GM18873 (cell line): ENCODE measurements around the gene EIF4EBP2.

ENCODE experiments used
- ATAC-seq: cut with Tn5 transposase; IDR thresholded peaks from one replicate; pipeline ENCODE4 v1.9.1; 2021; ENCODE audit warnings: mild to moderate bottlenecking, moderate library complexity, moderate number of reproducible peaks; ENCODE audit not compliant: unreplicated experiment, low FRiP score

EIF4EBP2 gene

DNA sequence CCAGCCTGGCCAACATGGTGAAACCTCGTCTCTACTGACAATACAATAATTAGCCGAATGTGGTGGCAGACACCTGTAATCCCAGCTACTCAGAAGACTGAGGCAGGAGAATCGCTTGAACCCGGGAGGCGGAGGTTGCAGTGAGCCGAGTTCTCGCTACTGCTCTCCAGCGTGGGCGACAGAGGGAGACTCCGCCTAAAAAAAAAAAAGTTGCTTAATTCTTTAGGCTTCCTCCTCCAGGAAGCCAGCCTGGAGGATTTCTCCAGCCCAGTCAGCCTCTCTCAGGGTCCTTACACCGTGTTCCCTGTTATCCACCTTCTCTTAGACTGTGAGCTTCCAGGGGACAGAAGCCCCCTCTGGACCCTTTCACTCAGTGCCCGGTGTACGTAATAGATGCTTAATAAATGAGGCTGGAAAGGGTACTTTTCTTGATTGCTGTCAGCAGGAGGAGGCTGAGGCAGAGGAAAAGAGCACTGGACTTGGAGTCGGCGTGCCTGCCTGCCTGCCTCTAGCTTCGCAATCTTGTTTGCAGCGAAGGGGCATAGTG, 53.9 kb downstream of the EIF4EBP2 start:
- ATAC-seq, result no peak

DNA sequence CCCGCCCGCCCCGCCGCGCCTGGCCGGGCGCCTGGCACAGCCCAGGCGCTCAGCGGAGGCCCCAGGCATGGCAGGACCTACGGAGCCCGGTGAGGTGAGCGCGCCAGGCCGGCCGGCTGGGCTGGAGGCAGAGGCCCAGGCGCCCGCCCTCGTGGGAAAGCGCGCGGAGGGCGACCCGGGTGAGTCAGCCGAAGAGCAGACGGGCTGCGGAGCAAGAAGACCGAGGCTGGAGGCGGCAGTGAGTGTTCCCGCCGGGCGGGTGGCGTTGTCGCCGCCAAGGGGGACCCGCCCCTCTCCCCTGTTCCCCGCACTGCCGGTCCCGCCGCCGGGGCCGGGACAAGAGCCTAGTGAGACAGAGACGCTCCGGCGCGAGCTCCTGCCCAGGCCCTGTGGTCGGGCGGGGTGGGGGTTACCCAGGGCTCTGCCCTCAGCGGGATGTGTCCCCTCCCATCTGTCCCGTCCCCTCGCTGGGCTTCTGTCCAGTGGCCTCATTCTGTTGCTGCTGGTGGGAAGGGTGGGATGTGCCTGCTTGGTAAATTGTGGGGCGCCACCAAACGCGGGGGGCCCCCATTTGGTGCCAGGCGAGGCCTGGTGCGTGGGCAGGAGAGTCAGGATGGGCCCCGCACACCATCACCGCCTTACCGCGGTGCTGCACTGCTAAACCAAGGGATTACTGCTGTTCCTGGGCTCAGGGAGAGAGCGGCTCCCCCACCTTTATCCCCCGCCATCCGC, 54.5 kb downstream of the EIF4EBP2 start:
- ATAC-seq, result no peak

DNA sequence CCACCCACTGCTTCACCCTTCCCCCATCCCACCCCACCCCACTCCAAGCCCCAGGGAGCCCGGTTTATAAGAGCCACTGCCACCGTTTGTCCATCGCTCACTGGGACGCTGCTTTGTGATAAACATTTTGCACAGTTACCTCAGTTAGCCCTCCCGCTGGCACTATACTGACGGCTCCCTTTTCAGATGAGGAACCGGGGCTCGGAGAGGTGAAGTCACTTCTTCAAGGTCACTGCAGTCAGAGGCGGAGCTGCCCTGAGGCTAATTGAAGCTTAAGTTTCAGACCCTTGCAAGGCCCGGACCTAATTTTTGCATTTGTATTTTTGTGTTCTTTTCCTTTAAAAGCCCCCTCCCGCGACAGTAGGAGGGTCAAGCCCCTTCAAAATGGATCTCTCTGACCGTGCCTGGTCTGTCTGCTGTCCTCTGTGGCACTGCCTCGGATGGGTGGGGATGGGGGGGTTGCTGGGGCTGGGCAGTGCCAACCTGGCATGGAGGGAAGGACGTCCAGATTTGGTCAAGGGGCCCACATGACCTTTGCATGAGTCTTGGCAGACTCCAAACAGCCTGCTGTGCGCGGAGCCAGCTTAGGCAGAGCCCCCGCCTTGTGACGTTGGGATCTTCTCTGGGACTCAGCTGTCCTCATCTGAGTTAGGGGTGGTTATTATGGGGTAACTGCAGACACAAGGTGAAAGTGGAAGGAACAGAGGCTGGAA, 55.3 kb downstream of the EIF4EBP2 start:
- no peak for ATAC-seq

DNA sequence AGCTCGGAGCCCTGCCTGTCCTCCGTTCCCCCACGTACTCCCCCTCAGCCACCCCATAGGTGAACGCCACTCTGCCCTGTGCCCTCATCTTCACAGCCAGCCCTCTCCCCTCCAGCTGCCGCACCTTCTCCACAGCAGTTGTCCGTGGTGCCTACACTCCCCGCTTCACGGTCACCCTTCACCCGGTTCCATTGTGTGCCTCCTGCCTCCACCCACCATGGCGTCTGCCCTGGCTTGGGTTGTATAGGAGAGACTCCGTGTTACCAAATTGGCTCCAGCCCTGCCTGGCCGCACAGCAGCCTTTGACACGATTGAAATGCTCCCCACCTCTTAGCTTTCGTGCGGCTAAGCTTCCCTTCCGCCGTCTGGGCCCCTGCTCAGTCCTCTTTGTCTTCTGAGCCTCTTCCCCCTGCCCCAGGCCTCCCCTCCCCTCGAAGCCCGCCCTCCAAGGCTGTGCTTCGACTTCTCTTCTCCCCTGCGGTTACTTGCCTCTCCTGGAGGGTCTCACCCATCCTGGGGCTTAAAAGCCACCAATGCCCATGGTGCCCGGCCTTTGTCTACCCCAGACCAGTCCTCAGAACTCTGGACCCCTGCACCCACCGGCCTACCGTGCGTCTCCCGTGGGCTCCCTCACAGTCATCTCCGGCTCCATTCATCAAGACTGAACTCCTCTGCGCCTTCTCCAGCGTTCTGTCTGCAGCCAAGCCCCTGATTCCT, 56.0 kb downstream of the EIF4EBP2 start:
- ATAC-seq, result no peak

DNA sequence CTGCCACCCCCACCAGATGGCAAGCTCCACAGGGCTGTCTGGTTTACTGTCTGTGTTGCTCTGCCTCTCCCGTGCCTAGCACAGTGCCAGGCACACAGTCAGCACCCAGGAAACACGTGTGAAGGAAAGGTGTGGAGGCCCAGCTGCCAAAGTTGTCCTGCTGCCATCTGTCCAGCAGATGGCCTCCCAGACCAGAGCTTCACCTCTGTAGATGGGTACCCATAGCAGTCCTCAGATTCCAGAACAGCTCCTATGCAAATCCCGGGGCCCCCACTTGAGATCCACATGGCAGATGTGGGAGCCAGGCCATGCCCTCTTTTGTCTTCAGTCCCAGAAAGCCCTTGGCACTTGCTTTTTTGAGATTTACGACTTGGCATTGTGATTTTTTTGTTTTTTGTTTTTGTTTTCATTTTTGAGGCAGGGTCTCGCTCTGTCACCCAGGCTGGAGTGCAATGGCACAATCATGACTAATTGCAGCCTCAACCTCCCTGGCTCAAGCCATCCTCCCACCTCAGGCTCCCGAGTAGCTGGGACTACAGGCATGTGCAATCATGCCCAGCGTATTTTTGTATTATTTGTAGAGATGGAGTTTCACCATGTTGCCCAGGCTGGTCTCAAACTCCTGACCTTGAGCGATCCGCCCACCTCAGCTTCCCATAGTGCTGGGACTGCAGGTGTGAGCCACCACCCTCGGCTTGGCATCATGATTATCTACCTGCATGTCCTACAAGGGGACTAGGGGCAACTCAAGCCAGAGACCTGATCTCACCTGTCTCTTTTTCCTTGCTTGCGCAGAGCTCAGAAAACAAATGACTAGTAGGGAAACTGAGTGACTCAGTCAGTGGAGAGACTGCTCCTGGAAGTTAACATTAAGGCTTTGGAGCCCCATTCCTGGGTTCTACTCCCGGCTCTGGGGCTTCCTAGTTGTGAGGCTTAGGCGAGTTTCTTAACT, 57.7 kb downstream of the EIF4EBP2 start:
- ATAC-seq, result no peak

DNA sequence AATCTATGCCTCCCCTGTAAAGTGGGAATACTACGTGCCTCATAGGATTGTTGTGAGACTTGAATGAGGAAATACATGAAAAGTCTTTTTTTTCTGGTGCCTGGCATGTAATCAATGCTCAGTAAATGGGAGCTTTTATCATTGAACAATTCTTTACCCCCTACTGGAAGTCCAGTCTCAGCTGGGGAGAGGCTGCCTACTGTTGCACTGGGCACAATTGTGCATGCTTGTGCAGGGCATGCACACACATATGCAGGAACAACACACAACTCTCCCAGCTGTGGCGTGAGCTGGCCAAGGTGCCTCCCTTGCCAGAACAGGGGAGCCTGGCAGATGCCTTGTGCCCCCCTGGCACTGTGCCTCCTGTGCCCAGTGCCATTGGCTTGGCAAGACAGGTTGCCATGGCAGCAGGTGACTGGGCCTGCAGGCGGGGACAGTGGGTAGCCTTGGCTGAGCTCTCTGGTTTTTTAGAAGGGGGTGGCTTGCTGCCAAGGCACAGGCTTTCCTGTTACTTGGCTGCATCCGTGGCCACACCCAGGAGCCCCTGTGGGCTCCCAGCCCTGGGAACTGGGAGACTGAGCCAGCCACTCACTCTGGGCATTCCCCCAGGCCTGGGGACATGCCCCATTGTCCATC, 58.5 kb downstream of the EIF4EBP2 start:
- no peak for ATAC-seq

DNA sequence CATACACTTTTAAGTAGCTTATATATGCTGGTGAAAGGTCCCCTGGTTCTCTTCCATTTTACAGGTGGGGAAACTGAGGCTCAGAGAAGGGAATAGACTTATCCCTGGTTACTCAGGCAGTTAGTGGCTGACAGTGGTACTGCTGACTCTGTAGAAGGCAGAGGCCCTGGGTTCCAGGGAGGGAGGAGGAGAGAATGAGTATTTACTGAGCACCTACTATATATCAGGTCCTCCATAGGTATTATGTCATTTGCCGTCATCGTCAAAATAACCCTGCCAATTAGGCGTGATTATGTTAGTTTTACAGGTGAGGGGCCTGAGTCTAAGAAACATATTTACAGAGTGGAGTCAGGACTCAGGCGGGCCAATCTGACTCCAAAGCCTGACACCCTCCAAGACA, 61.3 kb downstream of the EIF4EBP2 start:
- no peak for ATAC-seq

DNA sequence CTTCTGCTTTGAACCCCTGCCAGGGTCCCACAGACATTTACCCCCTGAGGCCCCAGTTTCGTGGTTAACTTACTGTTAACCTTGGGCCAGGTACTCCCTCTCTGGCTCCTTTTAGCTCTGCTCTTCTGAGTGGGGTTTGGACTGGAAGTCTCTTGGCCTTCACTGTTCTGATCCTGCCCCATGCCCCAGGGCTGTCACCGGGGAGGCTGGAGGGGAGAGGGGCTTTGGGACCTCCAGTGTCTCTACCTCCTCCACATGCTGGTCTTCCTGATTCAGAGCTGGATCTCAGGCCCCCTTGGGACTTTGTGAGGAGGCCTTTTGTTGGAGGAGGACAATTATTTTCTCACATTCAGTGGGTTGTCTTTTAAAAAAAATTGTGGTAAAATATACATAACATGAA, 61.9 kb downstream of the EIF4EBP2 start:
- ATAC-seq, result no peak

DNA sequence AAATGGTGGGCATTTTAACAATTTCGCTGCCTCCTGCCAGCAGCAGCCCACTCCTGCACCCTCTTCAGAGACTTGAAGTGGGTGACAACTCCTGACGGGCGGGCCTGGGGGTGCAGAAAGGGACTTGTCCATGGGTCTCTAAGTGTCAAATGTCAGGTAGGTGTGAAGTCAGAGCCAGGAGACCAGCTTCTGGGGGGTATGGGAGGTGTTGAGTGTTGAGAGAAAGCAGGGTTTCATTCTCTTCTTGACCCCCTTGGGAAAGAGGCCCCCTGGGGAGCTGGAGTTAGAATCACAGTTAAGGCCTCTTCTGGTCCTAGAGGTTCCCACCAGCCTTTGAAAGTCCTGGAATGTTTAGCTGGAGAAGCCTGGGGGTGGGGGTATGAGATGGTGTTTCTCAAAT, 63.0 kb downstream of the EIF4EBP2 start:
- no peak for ATAC-seq

DNA sequence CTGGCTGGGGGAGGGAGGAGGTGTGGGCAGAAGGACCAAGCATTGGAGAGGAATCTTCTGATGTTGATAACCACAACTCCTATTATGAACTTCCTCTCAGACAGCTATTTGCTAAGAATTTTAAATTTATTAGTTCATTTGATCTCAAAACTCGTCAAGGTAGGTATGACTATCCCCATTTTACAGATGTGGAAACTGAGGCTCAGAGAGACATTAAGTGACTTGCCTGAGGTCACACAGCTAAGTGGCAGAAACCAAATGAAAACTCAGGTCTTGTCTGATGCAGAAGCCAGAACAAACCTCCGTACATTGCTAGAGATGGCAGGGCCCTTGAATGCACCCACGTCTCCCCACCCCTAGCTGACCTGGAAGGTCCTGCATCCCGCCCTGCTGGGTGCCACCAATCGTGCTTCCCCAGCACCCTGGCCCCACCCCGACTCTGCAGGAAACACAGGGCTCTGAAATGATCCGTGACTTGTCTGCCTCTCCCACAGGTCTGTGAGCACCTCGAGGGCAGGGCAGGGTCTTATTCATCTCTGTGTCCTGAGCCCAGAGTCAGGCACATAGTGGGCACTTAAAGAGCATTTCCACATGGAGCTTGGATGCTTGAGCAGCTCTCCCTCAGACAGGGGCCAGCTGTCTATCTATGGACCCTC, 69.0 kb downstream of the EIF4EBP2 start:
- ATAC-seq, result no peak

DNA sequence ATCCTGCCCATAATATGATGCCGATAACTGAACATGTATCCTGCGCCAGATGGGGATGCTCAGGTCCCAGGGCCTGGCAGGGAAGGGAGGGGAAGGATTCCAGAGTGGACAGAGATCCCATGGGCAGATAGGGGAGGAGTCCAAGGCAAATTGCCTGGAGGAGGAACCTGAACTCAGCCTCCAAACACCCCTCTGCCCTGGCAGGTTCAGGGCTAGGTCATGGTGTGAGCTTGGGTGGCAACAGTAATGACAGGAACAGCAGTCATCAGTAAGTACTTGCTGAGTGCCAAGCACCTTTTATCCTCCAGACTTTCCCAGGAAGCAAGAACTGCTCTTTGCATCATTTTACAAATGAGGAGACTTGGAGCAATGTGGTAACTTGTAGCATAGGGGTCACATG, 70.8 kb downstream of the EIF4EBP2 start:
- ATAC-seq, result no peak

DNA sequence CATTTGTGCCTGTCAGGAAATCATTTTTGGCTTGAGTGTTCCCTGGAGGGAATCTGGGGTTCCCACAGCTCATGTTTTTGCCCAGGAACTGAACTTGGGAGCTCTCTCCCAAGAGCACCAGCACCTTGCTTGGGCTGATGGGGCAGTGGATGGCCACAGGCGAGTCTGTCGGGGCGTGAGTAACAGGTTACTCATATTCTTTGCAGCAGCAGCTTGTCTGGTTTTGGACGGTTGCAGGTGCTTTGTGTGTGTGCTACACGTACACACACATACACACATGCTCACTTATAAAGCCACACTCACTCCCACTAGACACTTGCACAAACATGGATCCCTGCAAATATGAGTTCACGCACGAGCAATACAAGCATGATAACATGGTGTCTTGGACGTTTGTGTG, 71.7 kb downstream of the EIF4EBP2 start:
- no peak for ATAC-seq

DNA sequence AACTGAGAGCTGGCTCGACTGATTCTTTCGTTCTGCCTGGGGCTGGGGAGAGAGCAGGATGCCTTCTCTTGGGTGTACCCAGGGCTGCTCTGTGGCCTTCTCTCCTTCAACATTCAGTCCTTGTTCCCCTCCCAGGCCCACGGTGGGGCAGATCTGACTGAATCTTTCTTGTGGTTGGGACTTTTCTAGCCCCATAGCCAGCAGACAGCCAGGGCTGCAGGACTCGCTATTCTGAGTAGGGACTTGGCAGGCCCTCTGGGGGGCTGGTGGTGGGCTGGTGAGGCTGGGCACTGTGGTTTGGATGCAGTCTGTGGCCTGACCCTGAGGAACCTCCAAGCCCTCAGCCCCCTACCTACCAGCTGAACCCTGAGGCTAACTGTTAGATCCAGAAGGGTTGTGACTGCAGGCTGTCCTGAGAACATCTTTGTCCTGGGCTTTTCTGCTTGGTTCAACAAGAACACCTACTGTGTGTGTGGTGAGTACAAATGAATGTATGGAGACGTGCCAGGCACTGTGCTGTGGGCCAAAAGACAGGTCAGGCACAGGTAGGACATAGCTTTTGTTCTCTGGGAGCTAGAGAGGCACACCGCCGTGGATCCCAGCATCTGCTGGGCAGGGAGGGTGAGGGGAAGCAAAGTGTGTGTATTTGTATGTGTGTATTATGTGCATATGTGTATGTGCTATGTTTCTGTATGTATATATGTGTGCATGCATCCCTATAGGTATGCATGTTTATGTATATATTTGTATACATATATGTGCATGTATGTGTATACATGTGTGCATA, 72.5 kb downstream of the EIF4EBP2 start:
- ATAC-seq, result no peak

DNA sequence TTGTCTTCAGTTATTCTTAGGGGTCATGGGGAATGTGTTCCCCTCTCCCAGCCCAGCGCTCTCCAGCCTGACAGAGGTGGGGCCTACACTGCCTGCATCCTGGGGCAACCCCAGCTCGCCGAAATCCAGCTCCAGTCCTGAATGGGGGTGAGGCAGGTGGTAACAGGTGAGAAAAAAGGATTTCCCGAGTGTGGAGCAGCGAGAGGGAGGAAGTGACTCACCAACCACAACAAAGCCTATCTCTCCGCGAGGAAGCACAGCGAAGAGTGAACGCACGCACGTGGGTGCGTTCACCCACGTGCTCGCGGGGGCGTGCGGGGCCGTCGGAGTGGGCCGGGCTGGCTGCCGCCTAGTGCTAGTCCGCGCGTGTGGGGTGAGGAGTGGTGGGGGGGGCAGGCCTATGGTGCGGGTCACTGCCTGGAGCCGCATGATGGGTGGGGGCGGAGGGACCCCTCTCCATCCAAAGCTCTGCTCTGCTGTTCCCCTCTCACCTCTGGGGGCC, 73.8 kb downstream of the EIF4EBP2 start:
- no peak for ATAC-seq
